Prostate gland (tissue), 2 donors: ENCODE measurements around the gene RAP2C.

ENCODE experiments used
- CTCF ChIP-seq, 4 experiments: fragments of 200-600 bp in 2 of 4; fragments of 450-650 bp in 2 of 4; sonication (generic) in 2 of 4; IDR thresholded peaks; 1 replicate in 3 of 4; 2 replicates in 1 of 4; pipeline ENCODE4 v1.5.1; 2016 to 2019; ENCODE audit warnings: antibody characterized with exemption in 4 of 4, mild to moderate bottlenecking in 2 of 4, moderate library complexity in 2 of 4
- POLR2A ChIP-seq: fragments of 450-650 bp; IDR thresholded peaks from one replicate; pipeline ENCODE4 v1.6.1; 2016; ENCODE audit warnings: antibody characterized with exemption, mild to moderate bottlenecking

GRCh38 chrX:132231587-132231986, 12.3 kb upstream of the RAP2C start:
- TF ChIP-seq CTCF (IDR thresholded peaks at IDR 0.05) (no peak), POLR2A (no peak)
